ENCODE measurements around the gene SLC25A29.

GRCh38 chr14:100246809-100247428, 59.3 kb downstream of the SLC25A29 start:
- TF ChIP-seq CTCF (IDR thresholded peaks at IDR 0.05): peak; percentile 49 to 73 (median 51)
- TF ChIP-seq POLR2A (IDR thresholded peaks at IDR 0.05): no peak

Measured in gastroesophageal sphincter (tissue), 3 donors.